ENCODE measurements around the gene PCDHGA9. TPM values are rescaled to one million over a fixed set of nuclear protein-coding genes. Genes with fewer than 3 reads are reported as not detected.

The PCDHGA9 gene
- total RNA-seq, 1 donor from 2014 or later = 0.73 TPM

GRCh38 chr5:141420855-141421488 is 18.4 kb downstream of the PCDHGA9 start, which contains the start of gene PCDHGA11:
TSS of gene PCDHGA11 (plus strand) at chr5:141421051. CDS start at chr5:141421228, 177 bp downstream.
- FAIRE-seq (no peak), DNase-seq (ENCODE audit: low read depth) (peak; percentile 38)
- no peaks in the 10 kb centered on the region for H4K20me1 ChIP-seq (ENCODE audit: insufficient read depth, low read length)
- H3K36me3 ChIP-seq (ENCODE audit: insufficient read depth, low read length) = no peaks in the 10 kb centered on the region
- no peaks in the 10 kb centered on the region for H3K4me1 ChIP-seq (ENCODE audit: insufficient read depth, low read length)
- Mint-ChIP-seq H3K27ac (ENCODE audit: unreplicated experiment) (peak within 1 kb of the TSS; percentile 1), H3K4me3 (ENCODE audit: unreplicated experiment) (peak within 1 kb of the TSS; percentile 78), H3K9me3 (ENCODE audit: unreplicated experiment) (peaks cover 39% of the 10 kb centered on the region), H3K4me1 (ENCODE audit: low read depth, unreplicated experiment) (peaks cover 10% of the 10 kb centered on the region), H3K36me3 (ENCODE audit: low read depth, unreplicated experiment) (peaks cover 56% of the 10 kb centered on the region), H3K27me3 (ENCODE audit: low read depth, unreplicated experiment) (no peaks in the 10 kb centered on the region)
- H2AFZ ChIP-seq (ENCODE audit: low read depth, low read length) = peak within 1 kb of the TSS; percentile 43
- H3K9me3 ChIP-seq (ENCODE audit: insufficient read depth, low read depth, low read length) = peaks cover 51% of the 10 kb centered on the region
- H3K79me2 ChIP-seq (ENCODE audit: insufficient read depth, low read length) = peaks cover 8% of the 10 kb centered on the region
- TF ChIP-seq CTCF (IDR thresholded peaks at IDR 0.05; ENCODE audit: insufficient read depth, low read depth, low read length) (peak; percentile 61), EZH2 (IDR thresholded peaks at IDR 0.05; ENCODE audit: insufficient read depth, low read length) (no peak)
- H3K27ac ChIP-seq (ENCODE audit: low read depth, low read length) = peak within 1 kb of the TSS; percentile 34
- no peaks in the 10 kb centered on the region for H3K27me3 ChIP-seq (ENCODE audit: insufficient read depth, low read length)
- peak within 1 kb of the TSS; percentile 80 for H3K4me2 ChIP-seq (ENCODE audit: low read length)
- peak within 1 kb of the TSS; percentile 56 for H3K4me3 ChIP-seq (ENCODE audit: insufficient read depth, low read depth, low read length)
- H3K9ac ChIP-seq (ENCODE audit: low read length) = peak within 1 kb of the TSS; percentile 71

GRCh38 chr5:141421489-141421855 is 18.9 kb downstream of the PCDHGA9 start:
- Histone ChIP-seq H3K4me3 (ENCODE audit: insufficient read depth, low read depth, low read length) (peak overlapping the region; percentile 56), H3K36me3 (ENCODE audit: insufficient read depth, low read length) (no peaks in the 10 kb centered on the region), H3K79me2 (ENCODE audit: insufficient read depth, low read length) (peaks cover 8% of the 10 kb centered on the region), H3K4me1 (ENCODE audit: insufficient read depth, low read length) (no peaks in the 10 kb centered on the region), H3K27ac (ENCODE audit: low read depth, low read length) (peak overlapping the region; percentile 34), H3K9me3 (ENCODE audit: insufficient read depth, low read depth, low read length) (peaks cover 54% of the 10 kb centered on the region), H3K27me3 (ENCODE audit: insufficient read depth, low read length) (no peaks in the 10 kb centered on the region), H2AFZ (ENCODE audit: low read depth, low read length) (peak overlapping the region; percentile 43), H3K9ac (ENCODE audit: low read length) (peak overlapping the region; percentile 71), H3K4me2 (ENCODE audit: low read length) (peak overlapping the region; percentile 80), H4K20me1 (ENCODE audit: insufficient read depth, low read length) (no peaks in the 10 kb centered on the region)
- H3K4me1 Mint-ChIP-seq (ENCODE audit: low read depth, unreplicated experiment) = peaks cover 7% of the 10 kb centered on the region
- TF ChIP-seq EZH2 (IDR thresholded peaks at IDR 0.05; ENCODE audit: insufficient read depth, low read length) = no peak
- no peak for TF ChIP-seq CTCF (IDR thresholded peaks at IDR 0.05; ENCODE audit: insufficient read depth, low read depth, low read length)
- H3K27ac Mint-ChIP-seq (ENCODE audit: unreplicated experiment) = peak overlapping the region; percentile 1
- no peaks in the 10 kb centered on the region for H3K27me3 Mint-ChIP-seq (ENCODE audit: low read depth, unreplicated experiment)
- no peak for DNase-seq (ENCODE audit: low read depth)
- FAIRE-seq = no peak
- H3K4me3 Mint-ChIP-seq (ENCODE audit: unreplicated experiment) = peak overlapping the region; percentile 78
- H3K36me3 Mint-ChIP-seq (ENCODE audit: low read depth, unreplicated experiment) = peaks cover 61% of the 10 kb centered on the region
- H3K9me3 Mint-ChIP-seq (ENCODE audit: unreplicated experiment) = peaks cover 40% of the 10 kb centered on the region

GRCh38 chr5:141422742-141423291 is 20.2 kb downstream of the PCDHGA9 start:
- H3K36me3 Mint-ChIP-seq (ENCODE audit: low read depth, unreplicated experiment) = peaks cover 69% of the 10 kb centered on the region

More at GRCh38 chr5:141422742-141423291, 20.2 kb downstream of the PCDHGA9 start:
- DNase-seq (ENCODE audit: low read depth) (no peak), FAIRE-seq (no peak)
- H3K79me2 ChIP-seq (ENCODE audit: insufficient read depth, low read length) = peaks cover 8% of the 10 kb centered on the region
- H3K4me1 ChIP-seq (ENCODE audit: insufficient read depth, low read length) = no peaks in the 10 kb centered on the region
- no peak overlapping the region for H3K4me3 ChIP-seq (ENCODE audit: insufficient read depth, low read depth, low read length)
- H3K27ac Mint-ChIP-seq (ENCODE audit: unreplicated experiment) = no peak overlapping the region
- no peak overlapping the region for H3K27ac ChIP-seq (ENCODE audit: low read depth, low read length)
- no peaks in the 10 kb centered on the region for H4K20me1 ChIP-seq (ENCODE audit: insufficient read depth, low read length)
- H3K4me3 Mint-ChIP-seq (ENCODE audit: unreplicated experiment) = no peak overlapping the region
- H3K27me3 ChIP-seq (ENCODE audit: insufficient read depth, low read length) = no peaks in the 10 kb centered on the region
- no peaks in the 10 kb centered on the region for H3K27me3 Mint-ChIP-seq (ENCODE audit: low read depth, unreplicated experiment)
- peaks cover 4% of the 10 kb centered on the region for H3K4me1 Mint-ChIP-seq (ENCODE audit: low read depth, unreplicated experiment)
- H3K9me3 ChIP-seq (ENCODE audit: insufficient read depth, low read depth, low read length) = peaks cover 67% of the 10 kb centered on the region
- no peaks in the 10 kb centered on the region for H3K36me3 ChIP-seq (ENCODE audit: insufficient read depth, low read length)
- H2AFZ ChIP-seq (ENCODE audit: low read depth, low read length) = no peak overlapping the region
- no peak overlapping the region for H3K4me2 ChIP-seq (ENCODE audit: low read length)
- no peak overlapping the region for H3K9ac ChIP-seq (ENCODE audit: low read length)
- peaks cover 47% of the 10 kb centered on the region for H3K9me3 Mint-ChIP-seq (ENCODE audit: unreplicated experiment)
- TF ChIP-seq CTCF (IDR thresholded peaks at IDR 0.05; ENCODE audit: insufficient read depth, low read depth, low read length) = no peak
- TF ChIP-seq EZH2 (IDR thresholded peaks at IDR 0.05; ENCODE audit: insufficient read depth, low read length) = no peak

Measured in astrocyte (in vitro differentiated cells and primary cell).